H9 (cell line): ENCODE data around the gene PIP4K2A. TPM values are rescaled to one million over a fixed set of nuclear protein-coding genes. Genes with fewer than 3 reads are reported as not detected.

Experiments used
- DNase-seq: peaks from one replicate; pipeline ENCODE4 v3.0.0-alpha.2; 2017
- H2AFZ ChIP-seq: one replicate; pipeline ENCODE4 v1.6.1; 2013; ENCODE audit warnings: mild to moderate bottlenecking, low read length, control low read depth, moderate library complexity
- H2AK5ac ChIP-seq: 2 replicates; pipeline ENCODE4 v1.6.1; 2013; ENCODE audit warnings: low read length, control low read depth, mixed read lengths; ENCODE audit not compliant: insufficient read length
- H2BK120ac ChIP-seq: one replicate; pipeline ENCODE4 v1.6.1; 2013; ENCODE audit warnings: low read depth, mild to moderate bottlenecking, low read length, control low read depth, inconsistent platforms; ENCODE audit not compliant: poor library complexity, severe bottlenecking
- H2BK12ac ChIP-seq: 2 replicates; pipeline ENCODE4 v1.6.1; 2013; ENCODE audit warnings: low read length, control low read depth, mixed read lengths, low read depth; ENCODE audit not compliant: insufficient read length
- H2BK15ac ChIP-seq: 2 replicates; pipeline ENCODE4 v1.6.1; 2013; ENCODE audit warnings: low read depth, low read length, control low read depth
- H2BK20ac ChIP-seq: one replicate; pipeline ENCODE4 v1.6.1; 2013; ENCODE audit warnings: low read depth, mild to moderate bottlenecking, low read length, control low read depth, inconsistent platforms; ENCODE audit not compliant: poor library complexity, severe bottlenecking
- H2BK5ac ChIP-seq: 2 replicates; pipeline ENCODE4 v1.6.1; 2013; ENCODE audit warnings: low read length, control low read depth, mixed read lengths; ENCODE audit not compliant: insufficient read length
- H3K14ac ChIP-seq: 2 replicates; pipeline ENCODE4 v1.6.1; 2013; ENCODE audit warnings: low read length, control low read depth; ENCODE audit not compliant: insufficient read depth
- H3K18ac ChIP-seq: 2 replicates; pipeline ENCODE4 v1.6.1; 2013; ENCODE audit warnings: low read depth, mild to moderate bottlenecking, mixed read lengths, low read length, control low read depth; ENCODE audit not compliant: insufficient read length
- H3K23ac ChIP-seq: 2 replicates; pipeline ENCODE4 v1.6.1; 2013; ENCODE audit warnings: low read length, control low read depth, mixed read lengths, low read depth; ENCODE audit not compliant: insufficient read length
- H3K23me2 ChIP-seq: 2 replicates; pipeline ENCODE4 v1.6.1; 2013; ENCODE audit warnings: low read depth, mild to moderate bottlenecking, mixed read lengths, low read length, control low read depth; ENCODE audit not compliant: insufficient read length, poor library complexity, severe bottlenecking
- H3K27ac ChIP-seq: 2 replicates; pipeline ENCODE4 v1.5.1; 2013; ENCODE audit warnings: low read length, control low read depth, mixed read lengths, low read depth; ENCODE audit not compliant: insufficient read length
- H3K27me3 ChIP-seq: 2 replicates; pipeline ENCODE4 v1.6.1; 2013; ENCODE audit warnings: low read length, control low read depth, inconsistent platforms; ENCODE audit not compliant: insufficient read depth
- H3K4ac ChIP-seq: 2 replicates; pipeline ENCODE4 v1.6.1; 2013; ENCODE audit warnings: low read depth, mild to moderate bottlenecking, control low read depth, inconsistent platforms, low read length, moderate library complexity
- H3K4me1 ChIP-seq: 2 replicates; pipeline ENCODE4 v1.6.1; 2013; ENCODE audit warnings: low read length, control low read depth, inconsistent platforms; ENCODE audit not compliant: insufficient read depth
- H3K4me2 ChIP-seq: 2 replicates; pipeline ENCODE4 v1.6.1; 2013; ENCODE audit warnings: low read length, control low read depth, mixed read lengths; ENCODE audit not compliant: insufficient read length, insufficient read depth
- H3K56ac ChIP-seq: 2 replicates; pipeline ENCODE4 v1.6.1; 2013; ENCODE audit warnings: low read depth, mild to moderate bottlenecking, mixed read lengths, low read length, control low read depth; ENCODE audit not compliant: insufficient read length
- H3K79me1 ChIP-seq: 2 replicates; pipeline ENCODE4 v1.6.1; 2013; ENCODE audit warnings: low read depth, mild to moderate bottlenecking, moderate library complexity, low read length, control low read depth, inconsistent platforms; ENCODE audit not compliant: insufficient read depth, poor library complexity, severe bottlenecking
- H3K79me2 ChIP-seq: 2 replicates; pipeline ENCODE4 v1.6.1; 2013; ENCODE audit warnings: low read length, control low read depth, inconsistent platforms; ENCODE audit not compliant: insufficient read depth
- H3K9ac ChIP-seq: 2 replicates; pipeline ENCODE4 v1.6.1; 2013; ENCODE audit warnings: low read length, control low read depth, mixed read lengths; ENCODE audit not compliant: insufficient read length; ENCODE audit errors: extremely low read depth
- H3K9me3 ChIP-seq: one replicate; pipeline ENCODE4 v1.6.1; 2013; ENCODE audit warnings: low read depth, low read length, inconsistent platforms; ENCODE audit not compliant: control insufficient read depth
- H3T11ph ChIP-seq: one replicate; pipeline ENCODE4 v1.6.1; 2013; ENCODE audit warnings: mild to moderate bottlenecking, low read length, control low read depth, inconsistent platforms
- H4K20me1 ChIP-seq: one replicate; pipeline ENCODE4 v1.6.1; 2013; ENCODE audit not compliant: control insufficient read depth, insufficient read length, insufficient read depth
- H4K5ac ChIP-seq: 2 replicates; pipeline ENCODE4 v1.6.1; 2013; ENCODE audit warnings: low read depth, mild to moderate bottlenecking, mixed read lengths, low read length, control low read depth; ENCODE audit not compliant: insufficient read length
- H4K8ac ChIP-seq: replicated peaks from 2 replicates; pipeline ENCODE4 v1.6.1; 2013; ENCODE audit warnings: low read length, control low read depth, mixed read lengths, low read depth; ENCODE audit not compliant: insufficient read length
- H4K91ac ChIP-seq: 2 replicates; pipeline ENCODE4 v1.6.1; 2013; ENCODE audit warnings: low read depth, mild to moderate bottlenecking, moderate library complexity, mixed read lengths, low read length, control low read depth; ENCODE audit not compliant: insufficient read length
- H3K27ac Mint-ChIP-seq, 3 experiments: 2 replicates in 2 of 3; 3 replicates in 1 of 3; pipeline ENCODE4 v1.8.0; 2020 to 2021; ENCODE audit warnings: mixed read lengths in 3 of 3, mild to moderate bottlenecking in 1 of 3, moderate library complexity in 1 of 3
- H3K27me3 Mint-ChIP-seq: 2 replicates; pipeline ENCODE4 v1.8.0; 2021; ENCODE audit warnings: low read depth, mild to moderate bottlenecking, moderate library complexity, mixed read lengths
- H3K36me3 Mint-ChIP-seq, 3 experiments: 2 replicates in 2 of 3; 3 replicates in 1 of 3; pipeline ENCODE4 v1.8.0; 2020 to 2021; ENCODE audit warnings: low read depth in 3 of 3, mixed read lengths in 3 of 3; ENCODE audit not compliant: insufficient read depth in 1 of 3
- H3K4me1 Mint-ChIP-seq, 2 experiments: 2 replicates each; pipeline ENCODE4 v1.8.0; 2020; ENCODE audit warnings: mixed read lengths in 2 of 2
- H3K4me3 Mint-ChIP-seq, 2 experiments: 2 replicates in 1 of 2; 3 replicates in 1 of 2; pipeline ENCODE4 v1.8.0; 2020 to 2021; ENCODE audit warnings: mild to moderate bottlenecking in 2 of 2, mixed read lengths in 2 of 2, moderate library complexity in 1 of 2
- H3K9me3 Mint-ChIP-seq, 2 experiments: 2 replicates in 1 of 2; 3 replicates in 1 of 2; pipeline ENCODE4 v1.8.0; 2020; ENCODE audit warnings: mild to moderate bottlenecking in 2 of 2, mixed read lengths in 2 of 2, moderate library complexity in 1 of 2
- CTCF ChIP-seq: fragments of 200-600 bp; sonication (generic); conservative IDR thresholded peaks from 3 replicates; pipeline ENCODE4 v1.8.0; 2021; ENCODE audit warnings: antibody characterized with exemption, mild to moderate bottlenecking
- WGBS: extraction: QIAGEN DNeasy Blood & Tissue Kit; methylation state at CpG from one replicate; pipeline ENCODE4 v1.1.7; 2013; ENCODE audit warnings: missing lambda C conversion rate, low lambda C conversion rate, mixed read lengths; ENCODE audit not compliant: insufficient read length; ENCODE audit errors: extremely low coverage; 5-methylcytosine and 5-hydroxymethylcytosine counted together
- total RNA-seq: library from RNA; stranded (reverse); gene quantifications from 2 replicates; pipeline ENCODE4 v1.2.1, GENCODE V29; 2021

Gene PIP4K2A
- total RNA-seq, 1 experiment from 2014 or later, result 33.6 TPM

GRCh38 chr10:22622242-22622806, 92.1 kb downstream of the PIP4K2A start:
- Histone ChIP-seq H3K27ac (no peak overlapping the region), H3K27me3 (no peaks in the 10 kb centered on the region), H2BK15ac (no peak overlapping the region), H3K4me1 (peaks cover 7% of the 10 kb centered on the region; the same call in 1 of the 2 replicates), H3K79me1 (no peaks in the 10 kb centered on the region), H4K91ac (no peak overlapping the region), H2BK5ac (no peak overlapping the region), H3K9ac (no peak overlapping the region), H4K20me1 (no peaks in the 10 kb centered on the region), H3K56ac (no peak overlapping the region), H2BK120ac (no peak overlapping the region), H3K79me2 (peaks cover 9% of the 10 kb centered on the region; the same call in 1 of the 2 replicates), H3K9me3 (no peaks in the 10 kb centered on the region), H2BK12ac (no peak overlapping the region), H3T11ph (no peak overlapping the region), H3K4me2 (no peak overlapping the region), H3K14ac (no peak overlapping the region), H2AK5ac (peak overlapping the region; percentile 47), H3K4ac (no peak overlapping the region), H4K5ac (no peak overlapping the region), H2BK20ac (no peak overlapping the region), H2AFZ (no peak overlapping the region), H3K23me2 (no peaks in the 10 kb centered on the region), H4K8ac (no peak overlapping the region), H3K23ac (no peak overlapping the region), H3K18ac (no peak overlapping the region)
- peaks cover 73 to 81% of the 10 kb centered on the region in 2 experiments for H3K4me1 Mint-ChIP-seq
- no peak overlapping the region for H3K27ac Mint-ChIP-seq
- H3K4me3 Mint-ChIP-seq, result no peak overlapping the region
- no peaks in the 10 kb centered on the region for H3K36me3 Mint-ChIP-seq
- TF ChIP-seq CTCF, result no peak
- WGBS, result no CpG with 5 or more reads among the region's 20 CpGs
- no peaks in the 10 kb centered on the region for H3K9me3 Mint-ChIP-seq
- no peak for DNase-seq
- H3K27me3 Mint-ChIP-seq, result no peaks in the 10 kb centered on the region
